Nephron (organoid): ENCODE data around the gene ATCAY.
A peak's percentile ranks its signal among the peaks of the same experiment; 100 is the strongest.
"Not testable (repeated sequence)": the region's sequence is repeated elsewhere in the genome, so short reads cannot be mapped to it uniquely, and the experiment has no call there.

Experiments used
- H3K27ac Mint-ChIP-seq, 3 experiments: 2 replicates each; pipeline ENCODE4 v1.8.0; 2020; ENCODE audit warnings: mixed read lengths in 3 of 3, mild to moderate bottlenecking in 2 of 3, moderate library complexity in 1 of 3
- H3K27me3 Mint-ChIP-seq: 2 replicates; pipeline ENCODE4 v1.8.0; 2021; ENCODE audit warnings: low read depth, mild to moderate bottlenecking, moderate library complexity, mixed read lengths
- H3K36me3 Mint-ChIP-seq: 2 replicates; pipeline ENCODE4 v1.8.0; 2020; ENCODE audit warnings: low read depth, mixed read lengths
- H3K4me1 Mint-ChIP-seq: 2 replicates; pipeline ENCODE4 v1.8.0; 2020; ENCODE audit warnings: mixed read lengths
- H3K4me3 Mint-ChIP-seq, 3 experiments: 2 replicates each; pipeline ENCODE4 v1.8.0; 2020; ENCODE audit warnings: mild to moderate bottlenecking in 3 of 3, mixed read lengths in 3 of 3, moderate library complexity in 2 of 3
- H3K9me3 Mint-ChIP-seq: 2 replicates; pipeline ENCODE4 v1.8.0; 2020; ENCODE audit warnings: mixed read lengths
- TF ChIP-seq, protein P1 (sequence below), 3 experiments: fragments of 200-600 bp; sonication (generic); IDR thresholded peaks; one replicate each; pipeline ENCODE4 v1.5.0; 2021; ENCODE audit warnings: antibody characterized with exemption in 3 of 3; ENCODE audit not compliant: unreplicated experiment in 3 of 3

Gene ATCAY

GRCh38 chr19:3959766-3960131, 79.3 kb downstream of the ATCAY start:
- Mint-ChIP-seq H3K4me3 (no peak overlapping the region), H3K4me1 (no peaks in the 10 kb centered on the region), H3K27me3 (no peaks in the 10 kb centered on the region), H3K27ac (no peak overlapping the region), H3K36me3 (peaks cover 36% of the 10 kb centered on the region), H3K9me3 (no peaks in the 10 kb centered on the region)
- TF ChIP-seq, protein P1, sequence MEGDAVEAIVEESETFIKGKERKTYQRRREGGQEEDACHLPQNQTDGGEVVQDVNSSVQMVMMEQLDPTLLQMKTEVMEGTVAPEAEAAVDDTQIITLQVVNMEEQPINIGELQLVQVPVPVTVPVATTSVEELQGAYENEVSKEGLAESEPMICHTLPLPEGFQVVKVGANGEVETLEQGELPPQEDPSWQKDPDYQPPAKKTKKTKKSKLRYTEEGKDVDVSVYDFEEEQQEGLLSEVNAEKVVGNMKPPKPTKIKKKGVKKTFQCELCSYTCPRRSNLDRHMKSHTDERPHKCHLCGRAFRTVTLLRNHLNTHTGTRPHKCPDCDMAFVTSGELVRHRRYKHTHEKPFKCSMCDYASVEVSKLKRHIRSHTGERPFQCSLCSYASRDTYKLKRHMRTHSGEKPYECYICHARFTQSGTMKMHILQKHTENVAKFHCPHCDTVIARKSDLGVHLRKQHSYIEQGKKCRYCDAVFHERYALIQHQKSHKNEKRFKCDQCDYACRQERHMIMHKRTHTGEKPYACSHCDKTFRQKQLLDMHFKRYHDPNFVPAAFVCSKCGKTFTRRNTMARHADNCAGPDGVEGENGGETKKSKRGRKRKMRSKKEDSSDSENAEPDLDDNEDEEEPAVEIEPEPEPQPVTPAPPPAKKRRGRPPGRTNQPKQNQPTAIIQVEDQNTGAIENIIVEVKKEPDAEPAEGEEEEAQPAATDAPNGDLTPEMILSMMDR (IDR thresholded peaks at IDR 0.05; ENCODE audit: unreplicated experiment in 3 of 3), result no peak

DNA sequence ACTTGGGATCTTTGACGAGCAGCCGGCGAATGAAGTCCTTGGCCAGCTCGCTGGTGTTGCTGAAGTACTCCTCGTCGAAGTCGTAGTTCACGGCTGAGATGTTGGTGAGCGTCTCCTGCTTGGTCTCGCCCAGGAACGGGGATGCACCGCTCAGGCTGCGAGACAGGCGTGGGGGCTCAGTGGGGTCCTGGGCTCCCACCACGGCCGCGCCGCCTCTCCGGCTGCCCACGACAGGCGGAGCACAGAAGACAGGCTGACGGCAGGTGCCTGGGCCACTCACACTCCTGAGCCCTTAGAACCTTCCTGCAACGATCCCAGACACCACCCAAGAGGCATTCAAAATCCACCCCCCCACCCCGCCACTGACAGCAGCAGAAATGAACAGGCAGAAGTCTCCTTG, 80.5 kb downstream of the ATCAY start:
- Mint-ChIP-seq H3K4me1 (no peaks in the 10 kb centered on the region), H3K27me3 (no peaks in the 10 kb centered on the region), H3K36me3 (peaks cover 42% of the 10 kb centered on the region), H3K27ac (no peak overlapping the region), H3K9me3 (no peaks in the 10 kb centered on the region), H3K4me3 (no peak overlapping the region)
- TF ChIP-seq, protein P1 (IDR thresholded peaks at IDR 0.05; ENCODE audit: unreplicated experiment in 3 of 3), result no peak

DNA sequence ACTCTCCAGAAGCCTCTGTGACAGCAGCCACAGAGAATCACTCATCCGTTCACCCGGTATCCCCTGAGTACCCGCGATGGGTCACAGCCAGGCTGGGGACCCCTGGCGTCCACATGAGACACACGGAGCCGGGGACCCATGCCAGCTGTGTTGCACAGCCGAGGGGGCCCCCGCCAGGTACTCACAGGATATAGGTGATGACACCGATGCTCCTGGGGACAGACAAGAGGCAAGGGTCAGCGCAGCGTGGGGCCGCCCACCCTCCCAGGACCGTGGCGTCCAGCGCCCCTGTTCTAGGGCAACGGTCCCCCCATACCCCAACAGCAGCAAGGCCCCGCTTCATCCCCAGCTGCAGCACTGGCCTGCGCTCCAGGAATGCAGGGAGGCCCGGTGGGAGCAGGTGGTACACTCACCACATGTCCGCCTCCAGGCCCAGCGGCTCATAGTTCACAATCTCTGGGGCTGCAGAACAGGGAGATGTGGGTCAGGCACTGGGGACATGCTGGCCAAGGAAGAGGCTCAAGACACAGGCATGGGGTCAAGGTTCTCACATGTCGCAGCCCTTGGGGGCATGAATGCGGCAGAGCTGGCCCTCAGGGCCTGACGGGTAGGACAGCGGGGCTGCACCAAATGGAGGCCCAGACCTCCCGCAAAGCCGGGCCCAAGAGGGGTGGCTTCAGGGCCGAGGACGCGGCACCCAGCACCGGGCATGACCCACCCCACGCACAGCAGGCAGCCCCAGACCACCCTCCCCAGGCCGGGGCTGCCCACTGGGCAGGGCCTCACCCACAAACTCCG, 83.2 kb downstream of the ATCAY start:
- Mint-ChIP-seq H3K9me3 (no peaks in the 10 kb centered on the region), H3K27me3 (no peaks in the 10 kb centered on the region), H3K27ac (no peak overlapping the region), H3K4me1 (peaks cover 11% of the 10 kb centered on the region), H3K36me3 (peaks cover 46% of the 10 kb centered on the region), H3K4me3 (no peak overlapping the region)
- TF ChIP-seq, protein P1 (IDR thresholded peaks at IDR 0.05; ENCODE audit: unreplicated experiment in 3 of 3), result no peak

DNA sequence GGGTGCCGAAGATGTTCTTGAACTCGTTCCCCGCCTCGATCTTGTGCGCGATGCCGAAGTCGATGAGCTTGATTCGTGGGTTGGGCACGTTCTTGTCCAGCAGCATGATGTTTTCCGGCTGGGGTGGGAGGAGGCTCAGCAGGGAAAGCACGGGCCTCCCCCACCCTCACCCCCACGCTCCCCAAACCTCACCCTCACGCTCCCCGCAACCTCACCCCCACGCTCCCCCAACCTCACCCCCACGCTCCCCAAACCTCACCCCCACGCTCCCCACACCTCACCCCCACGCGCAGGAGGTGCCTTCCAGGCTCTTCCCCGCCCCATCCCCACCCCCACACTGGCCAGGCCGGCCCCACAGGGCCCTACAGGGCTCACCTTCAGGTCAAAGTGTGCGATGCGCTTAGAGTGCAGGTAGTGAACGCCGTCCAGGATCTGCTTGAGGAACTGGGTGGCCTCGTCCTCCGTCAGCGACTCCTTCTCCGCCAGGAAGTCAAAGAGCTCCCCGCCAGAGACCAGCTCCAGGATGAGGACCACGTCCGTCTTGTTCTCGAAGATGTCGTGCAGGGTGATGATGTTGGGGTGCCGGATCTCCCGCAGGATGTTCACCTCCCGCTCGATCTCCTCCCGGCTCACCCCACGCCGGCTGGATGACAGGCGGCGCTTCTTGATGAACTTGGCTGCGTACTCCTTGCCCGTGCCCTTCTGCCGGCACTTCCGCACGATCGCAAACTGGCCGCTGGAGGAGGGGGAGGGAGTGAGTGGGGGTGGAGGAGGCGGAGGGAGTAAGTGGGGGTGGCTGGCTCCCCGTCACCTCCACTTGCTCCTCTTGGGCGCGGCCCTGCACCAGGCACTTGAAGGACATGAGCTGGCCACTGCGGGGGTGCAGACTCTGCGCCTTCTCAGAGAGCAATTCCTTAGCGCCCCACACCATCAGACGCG, 84.0 kb downstream of the ATCAY start:
- Mint-ChIP-seq H3K36me3 (peaks cover 51% of the 10 kb centered on the region), H3K27me3 (no peaks in the 10 kb centered on the region), H3K9me3 (no peaks in the 10 kb centered on the region), H3K4me3 (no peak overlapping the region), H3K4me1 (peaks cover 20% of the 10 kb centered on the region), H3K27ac (no peak overlapping the region)
- TF ChIP-seq, protein P1 (IDR thresholded peaks at IDR 0.05; ENCODE audit: unreplicated experiment in 3 of 3), result no peak

DNA sequence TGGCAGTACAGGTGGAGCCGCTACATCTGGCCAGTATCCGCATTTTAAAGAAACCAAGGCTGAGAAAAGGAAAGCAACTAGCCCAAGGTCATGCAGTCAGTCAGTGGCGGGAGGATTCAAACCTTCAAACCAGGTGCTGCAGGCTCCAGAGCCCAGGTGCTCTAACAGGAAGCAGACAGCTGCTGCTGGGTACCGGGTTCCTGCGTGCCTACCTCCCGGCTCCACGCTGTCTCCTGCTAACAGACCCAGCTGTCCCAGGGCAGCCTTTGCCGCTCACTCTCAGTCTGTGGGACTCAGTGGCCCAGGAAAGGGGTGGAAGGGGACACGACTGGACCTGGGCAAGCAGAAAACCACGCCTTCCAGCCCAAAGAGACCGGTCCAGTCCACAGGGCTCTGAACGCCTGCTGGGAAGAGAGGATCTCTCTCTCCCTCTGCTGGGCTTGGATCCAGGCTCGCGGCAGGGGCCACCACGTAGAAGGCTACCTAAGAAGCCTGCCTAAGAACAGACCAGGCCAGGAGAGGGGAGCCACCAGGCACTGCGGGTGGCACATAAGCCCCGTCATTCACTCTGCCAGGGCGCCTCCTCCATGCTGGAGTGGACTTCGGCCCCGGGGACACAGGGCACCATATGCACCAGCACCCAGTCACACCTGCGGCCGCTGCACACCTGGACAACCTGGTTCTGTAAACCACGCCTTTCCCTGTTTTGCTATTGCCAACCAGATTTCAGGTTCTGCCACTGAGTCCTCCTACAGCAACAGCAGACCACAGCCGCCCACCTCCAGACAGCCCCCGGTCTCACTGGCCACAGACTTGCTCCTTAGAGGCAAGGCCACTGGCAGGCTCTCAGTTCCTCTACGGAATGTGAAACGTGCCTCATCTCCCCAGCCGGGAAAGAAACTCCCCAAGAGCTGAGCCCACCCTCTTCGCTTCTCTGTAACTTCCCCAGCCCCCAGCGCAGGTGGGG, 85.8 kb downstream of the ATCAY start:
- no peak overlapping the region for H3K4me3 Mint-ChIP-seq
- peaks cover 49% of the 10 kb centered on the region for H3K36me3 Mint-ChIP-seq
- peaks cover 30% of the 10 kb centered on the region for H3K4me1 Mint-ChIP-seq
- H3K27ac Mint-ChIP-seq, result peak overlapping the region in 2 of 3 experiments; percentile 28 to 41
- H3K27me3 Mint-ChIP-seq, result no peaks in the 10 kb centered on the region
- TF ChIP-seq, protein P1 (IDR thresholded peaks at IDR 0.05; ENCODE audit: unreplicated experiment in 3 of 3), result no peak
- no peaks in the 10 kb centered on the region for H3K9me3 Mint-ChIP-seq

DNA sequence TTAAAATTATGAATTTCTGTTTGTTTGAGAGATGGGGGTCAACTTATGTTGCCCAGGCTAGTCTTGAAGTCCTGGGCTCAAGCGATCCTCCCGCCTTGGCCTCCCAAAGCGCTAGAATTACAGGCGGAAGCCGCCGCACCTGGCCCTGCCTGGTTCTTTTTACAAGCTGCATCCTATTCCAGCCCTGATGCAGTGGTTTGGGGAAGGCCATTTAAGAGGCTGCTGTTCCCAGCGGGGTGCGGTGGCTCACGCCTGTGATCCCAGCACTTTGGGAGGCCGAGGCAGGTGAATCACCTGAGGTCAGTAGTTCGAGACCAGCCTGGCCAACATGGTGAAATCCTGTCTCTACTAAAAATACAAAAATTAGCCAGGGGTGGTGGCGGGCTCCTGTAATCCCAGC, 87.5 kb downstream of the ATCAY start:
- peaks cover 30% of the 10 kb centered on the region for H3K4me1 Mint-ChIP-seq
- H3K4me3 Mint-ChIP-seq, result peak overlapping the region; percentile 89 to 98 (median 92)
- H3K27ac Mint-ChIP-seq, result peak overlapping the region; percentile 78 to 91 (median 91)
- H3K27me3 Mint-ChIP-seq, H3K9me3 Mint-ChIP-seq: not testable (repeated sequence)
- peaks cover 39% of the 10 kb centered on the region for H3K36me3 Mint-ChIP-seq
